ENCODE measurements around the gene NEB.

The NEB gene

GRCh38 chr2:151718796-151719195 is 15.5 kb downstream of the NEB start:
- Histone ChIP-seq H3K4me3 (ENCODE audit: low read depth, low read length) (no peak overlapping the region), H3K27ac (no peak overlapping the region), H3K4me2 (ENCODE audit: low read length) (no peak overlapping the region), H3K9ac (no peak overlapping the region), H3K36me3 (ENCODE audit: control insufficient read depth, insufficient read depth, low read length) (no peaks in the 10 kb centered on the region), H3K79me2 (no peaks in the 10 kb centered on the region), H2AFZ (no peak overlapping the region), H3K27me3 (ENCODE audit: control insufficient read depth, insufficient read depth, low read length) (no peaks in the 10 kb centered on the region), H3K4me1 (no peaks in the 10 kb centered on the region), H3K9me3 (ENCODE audit: control insufficient read depth, low read length) (no peaks in the 10 kb centered on the region)
- TF ChIP-seq CTCF (IDR thresholded peaks at IDR 0.05): no peak

- Histone ChIP-seq H3K36me3 (ENCODE audit: control insufficient read depth, insufficient read depth, low read length) (no peaks in the 10 kb centered on the region), H3K27me3 (ENCODE audit: control insufficient read depth, insufficient read depth, low read length) (no peaks in the 10 kb centered on the region), H3K9me3 (ENCODE audit: control insufficient read depth, low read length) (no peaks in the 10 kb centered on the region), H3K4me1 (no peaks in the 10 kb centered on the region), H3K4me2 (ENCODE audit: low read length) (no peak overlapping the region), H2AFZ (no peak overlapping the region), H3K9ac (no peak overlapping the region), H3K27ac (no peak overlapping the region), H3K79me2 (no peaks in the 10 kb centered on the region), H3K4me3 (ENCODE audit: low read depth, low read length) (no peak overlapping the region)
- TF ChIP-seq CTCF (IDR thresholded peaks at IDR 0.05): no peak
Observed at GRCh38 chr2:151718247-151718646, 16.0 kb downstream of the NEB start.

GRCh38 chr2:151716721-151717120 is 17.6 kb downstream of the NEB start:
- no peak for TF ChIP-seq CTCF (IDR thresholded peaks at IDR 0.05)
- no peak overlapping the region for H3K4me3 ChIP-seq (ENCODE audit: low read depth, low read length)
- H3K9ac ChIP-seq: no peak overlapping the region
- H3K79me2 ChIP-seq: no peaks in the 10 kb centered on the region
- no peak overlapping the region for H3K4me2 ChIP-seq (ENCODE audit: low read length)
- H3K27ac ChIP-seq: no peak overlapping the region
- H2AFZ ChIP-seq: no peak overlapping the region
- no peaks in the 10 kb centered on the region for H3K27me3 ChIP-seq (ENCODE audit: control insufficient read depth, insufficient read depth, low read length)
- no peaks in the 10 kb centered on the region for H3K9me3 ChIP-seq (ENCODE audit: control insufficient read depth, low read length)
- no peaks in the 10 kb centered on the region for H3K36me3 ChIP-seq (ENCODE audit: control insufficient read depth, insufficient read depth, low read length)
- H3K4me1 ChIP-seq: no peaks in the 10 kb centered on the region

DNA sequence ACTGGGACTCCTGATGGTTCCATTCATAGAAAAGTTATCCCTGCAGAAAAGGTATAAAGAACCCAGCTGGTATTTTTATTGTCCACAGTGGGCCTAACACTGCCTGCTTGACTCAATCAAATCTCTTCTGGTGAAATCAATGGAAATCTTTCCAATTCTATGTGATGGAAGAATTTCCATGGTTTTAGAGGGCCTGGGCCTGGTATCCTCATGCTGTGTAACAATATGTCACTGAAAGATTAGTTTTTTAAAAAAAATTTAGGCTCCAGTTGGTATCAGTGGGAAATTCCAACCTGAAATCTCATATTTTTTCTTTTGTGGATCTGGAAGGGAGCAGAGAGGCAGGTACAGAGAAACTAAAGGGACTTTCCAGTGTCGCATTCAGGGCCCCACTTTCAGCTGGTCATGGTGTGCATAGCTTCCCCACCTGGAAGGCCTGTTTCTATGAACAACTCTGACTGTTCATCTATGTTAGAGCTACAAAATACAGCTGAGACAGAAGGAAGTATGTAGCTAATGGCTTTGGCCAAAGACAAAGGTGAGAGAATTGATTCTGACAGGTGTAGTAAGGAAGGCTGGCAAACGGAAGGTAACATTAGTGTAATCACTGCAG is 20.9 kb downstream of the NEB start:
- no peaks in the 10 kb centered on the region for H3K4me1 ChIP-seq
- H3K79me2 ChIP-seq: no peaks in the 10 kb centered on the region
- no peaks in the 10 kb centered on the region for H3K9me3 ChIP-seq (ENCODE audit: control insufficient read depth, low read length)
- no peak for TF ChIP-seq CTCF (IDR thresholded peaks at IDR 0.05)
- no peak overlapping the region for H2AFZ ChIP-seq
- no peak overlapping the region for H3K4me2 ChIP-seq (ENCODE audit: low read length)
- H3K36me3 ChIP-seq (ENCODE audit: control insufficient read depth, insufficient read depth, low read length): no peaks in the 10 kb centered on the region
- H3K4me3 ChIP-seq (ENCODE audit: low read depth, low read length): no peak overlapping the region
- no peak overlapping the region for H3K9ac ChIP-seq
- no peaks in the 10 kb centered on the region for H3K27me3 ChIP-seq (ENCODE audit: control insufficient read depth, insufficient read depth, low read length)
- no peak overlapping the region for H3K27ac ChIP-seq

DNA sequence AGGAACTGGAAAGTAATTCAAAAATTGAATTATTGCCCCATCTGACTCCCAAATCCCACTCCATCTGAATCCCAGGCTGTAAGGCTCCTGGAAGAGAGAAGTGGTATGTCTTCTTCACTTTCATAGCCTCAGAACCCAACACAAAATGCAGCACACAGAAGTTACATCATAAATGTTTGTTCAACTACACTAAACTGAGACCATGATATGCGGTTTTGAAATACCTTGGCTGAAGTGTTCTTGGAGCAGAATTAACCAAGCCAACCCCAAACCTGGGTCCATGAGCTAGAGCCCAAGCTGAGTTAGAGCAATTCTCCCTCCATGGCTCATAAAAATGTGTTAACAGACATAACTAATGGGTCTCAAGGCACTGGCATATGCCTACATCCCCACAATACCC is 23.3 kb downstream of the NEB start:
- Histone ChIP-seq H3K4me1 (no peaks in the 10 kb centered on the region), H3K4me3 (ENCODE audit: low read depth, low read length) (no peak overlapping the region), H3K27ac (no peak overlapping the region), H3K36me3 (ENCODE audit: control insufficient read depth, insufficient read depth, low read length) (no peaks in the 10 kb centered on the region), H3K4me2 (ENCODE audit: low read length) (no peak overlapping the region), H3K9me3 (ENCODE audit: control insufficient read depth, low read length) (no peaks in the 10 kb centered on the region), H3K27me3 (ENCODE audit: control insufficient read depth, insufficient read depth, low read length) (no peaks in the 10 kb centered on the region), H3K9ac (no peak overlapping the region), H3K79me2 (no peaks in the 10 kb centered on the region), H2AFZ (no peak overlapping the region)
- no peak for TF ChIP-seq CTCF (IDR thresholded peaks at IDR 0.05)

Measured in parathyroid adenoma (tissue), 2 donors.